Lower lobe of right lung (tissue), 2 donors: ENCODE data around the gene FGD6. TPM values are rescaled to one million over a fixed set of nuclear protein-coding genes. Genes with fewer than 3 reads are reported as not detected.
"Not testable (repeated sequence)": the region's sequence is repeated elsewhere in the genome, so short reads cannot be mapped to it uniquely, and the experiment has no call there.

Experiments
- ATAC-seq, 2 donors: fragments of 200-7000 bp; cut with Tn5 transposase; one replicate each; pipeline ENCODE4 v1.9.1; 2020 to 2022; ENCODE audit warnings: mild to moderate bottlenecking in 2 of 2, moderate library complexity in 2 of 2
- DNase-seq: peaks from one replicate; pipeline ENCODE4 v3.0.0-alpha.2; 2020
- H3K27ac ChIP-seq: fragments of 200-600 bp; one replicate; pipeline ENCODE4 v1.8.0; 2022
- H3K27me3 ChIP-seq: fragments of 200-600 bp; one replicate; pipeline ENCODE4 v1.8.0; 2022; ENCODE audit warnings: low read depth
- H3K36me3 ChIP-seq: fragments of 200-600 bp; one replicate; pipeline ENCODE4 v1.8.0; 2022; ENCODE audit warnings: mild to moderate bottlenecking
- H3K4me1 ChIP-seq: fragments of 200-600 bp; one replicate; pipeline ENCODE4 v1.8.0; 2022
- H3K4me3 ChIP-seq: fragments of 200-600 bp; one replicate; pipeline ENCODE4 v1.8.0; 2022; ENCODE audit warnings: mild to moderate bottlenecking
- H3K9me3 ChIP-seq: fragments of 200-600 bp; one replicate; pipeline ENCODE4 v1.8.0; 2022
- CTCF ChIP-seq: fragments of 200-600 bp; IDR thresholded peaks from one replicate; pipeline ENCODE4 v1.8.0; 2022; ENCODE audit warnings: antibody characterized with exemption, mild to moderate bottlenecking
- intact Hi-C: fragments of 100-400 bp; cut with DNase I; formaldehyde crosslinking; loops from one replicate; pipeline ENCODE4 v1.11.0; 2022
- total RNA-seq: library from RNA; stranded (reverse); fragmentation: NEBNext Ultra II Directional; extraction: Animal tissue kit (Norgen Biotek cat#: 25700); gene quantifications from one replicate; pipeline ENCODE4 v1.2.1, GENCODE V29; 2021
- donor health status: DM: no; HTN: yes; CAD: no; lungs with severe emphysema.

The FGD6 gene
- total RNA-seq, 1 donor from 2014 or later: 22.9 TPM

- Histone ChIP-seq H3K27me3 (no peaks in the 10 kb centered on the region), H3K27ac (no peak overlapping the region), H3K4me1 (no peaks in the 10 kb centered on the region), H3K4me3 (no peak overlapping the region), H3K9me3 (no peaks in the 10 kb centered on the region), H3K36me3 (peaks cover 84% of the 10 kb centered on the region)
- no peak for ATAC-seq
- no peak for TF ChIP-seq CTCF
- intact Hi-C loops: no loop called here
- DNase-seq: no peak
These were observed 112.3 kb downstream of the FGD6 start for GRCh38 chr12:95104919-95105452.

- Histone ChIP-seq H3K27me3 (no peaks in the 10 kb centered on the region), H3K36me3 (peaks cover 69% of the 10 kb centered on the region), H3K9me3 (no peaks in the 10 kb centered on the region), H3K27ac (no peak overlapping the region), H3K4me1 (no peaks in the 10 kb centered on the region), H3K4me3 (no peak overlapping the region)
- DNase-seq (no peak), ATAC-seq (peak; percentile 49 to 61)
- intact Hi-C loops: no loop called here
- TF ChIP-seq CTCF: no peak
These were observed 114.2 kb downstream of the FGD6 start for GRCh38 chr12:95102916-95103671.

GRCh38 chr12:95101957-95102356, 115.3 kb downstream of the FGD6 start:
- intact Hi-C loops, H3K27ac ChIP-seq, H3K27me3 ChIP-seq, H3K4me1 ChIP-seq, H3K9me3 ChIP-seq, DNase-seq, H3K4me3 ChIP-seq, ATAC-seq: not testable (repeated sequence)
- peaks cover 58% of the 10 kb centered on the region for H3K36me3 ChIP-seq

GRCh38 chr12:95100264-95101190, 116.7 kb downstream of the FGD6 start:
- ATAC-seq (no peak), DNase-seq (no peak)
- H3K9me3 ChIP-seq: no peaks in the 10 kb centered on the region
- no peak overlapping the region for H3K4me3 ChIP-seq
- H3K27ac ChIP-seq: no peak overlapping the region
- intact Hi-C loops: no loop called here
- peaks cover 46% of the 10 kb centered on the region for H3K36me3 ChIP-seq
- H3K4me1 ChIP-seq: peaks cover 8% of the 10 kb centered on the region
- H3K27me3 ChIP-seq: no peaks in the 10 kb centered on the region
- no peak for TF ChIP-seq CTCF

GRCh38 chr12:95099270-95099790, 117.9 kb downstream of the FGD6 start:
- peak overlapping the region; percentile 59 for H3K27ac ChIP-seq
- peaks cover 8% of the 10 kb centered on the region for H3K4me1 ChIP-seq
- H3K36me3 ChIP-seq: peaks cover 37% of the 10 kb centered on the region
- no peak for TF ChIP-seq CTCF
- ATAC-seq: no peak
- H3K9me3 ChIP-seq: no peaks in the 10 kb centered on the region
- DNase-seq: no peak
- intact Hi-C loops: no loop called here
- no peaks in the 10 kb centered on the region for H3K27me3 ChIP-seq
- H3K4me3 ChIP-seq: no peak overlapping the region
